Measurements from ENCODE around the gene CR1.

DNA sequence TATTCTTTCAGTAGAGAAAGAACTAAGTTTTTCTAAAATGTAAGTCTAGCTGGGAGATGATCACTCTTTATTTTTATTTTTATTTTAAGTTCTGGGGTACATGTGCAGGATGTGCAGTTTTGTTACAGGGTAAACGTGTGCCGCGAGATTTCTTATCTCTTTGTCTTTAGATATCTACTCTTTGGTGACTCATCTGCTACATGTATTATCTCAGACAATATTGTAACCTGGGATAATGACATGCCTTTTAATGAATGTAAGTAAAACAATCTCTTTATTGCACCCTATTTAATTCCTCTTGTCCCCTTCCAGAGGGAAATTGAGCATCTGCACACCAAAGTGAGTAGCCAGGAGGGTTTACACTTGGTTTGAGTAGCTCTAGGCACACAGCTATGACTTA lies 32.4 kb upstream of the CR1 start:
- no peak for TF ChIP-seq POLR2A (IDR thresholded peaks at IDR 0.05)
- TF ChIP-seq, protein P1, sequence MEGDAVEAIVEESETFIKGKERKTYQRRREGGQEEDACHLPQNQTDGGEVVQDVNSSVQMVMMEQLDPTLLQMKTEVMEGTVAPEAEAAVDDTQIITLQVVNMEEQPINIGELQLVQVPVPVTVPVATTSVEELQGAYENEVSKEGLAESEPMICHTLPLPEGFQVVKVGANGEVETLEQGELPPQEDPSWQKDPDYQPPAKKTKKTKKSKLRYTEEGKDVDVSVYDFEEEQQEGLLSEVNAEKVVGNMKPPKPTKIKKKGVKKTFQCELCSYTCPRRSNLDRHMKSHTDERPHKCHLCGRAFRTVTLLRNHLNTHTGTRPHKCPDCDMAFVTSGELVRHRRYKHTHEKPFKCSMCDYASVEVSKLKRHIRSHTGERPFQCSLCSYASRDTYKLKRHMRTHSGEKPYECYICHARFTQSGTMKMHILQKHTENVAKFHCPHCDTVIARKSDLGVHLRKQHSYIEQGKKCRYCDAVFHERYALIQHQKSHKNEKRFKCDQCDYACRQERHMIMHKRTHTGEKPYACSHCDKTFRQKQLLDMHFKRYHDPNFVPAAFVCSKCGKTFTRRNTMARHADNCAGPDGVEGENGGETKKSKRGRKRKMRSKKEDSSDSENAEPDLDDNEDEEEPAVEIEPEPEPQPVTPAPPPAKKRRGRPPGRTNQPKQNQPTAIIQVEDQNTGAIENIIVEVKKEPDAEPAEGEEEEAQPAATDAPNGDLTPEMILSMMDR (IDR thresholded peaks at IDR 0.05): no peak

Data from body of pancreas (tissue), 4 donors.